Measurements from ENCODE around the gene KCNMA1.

DNA sequence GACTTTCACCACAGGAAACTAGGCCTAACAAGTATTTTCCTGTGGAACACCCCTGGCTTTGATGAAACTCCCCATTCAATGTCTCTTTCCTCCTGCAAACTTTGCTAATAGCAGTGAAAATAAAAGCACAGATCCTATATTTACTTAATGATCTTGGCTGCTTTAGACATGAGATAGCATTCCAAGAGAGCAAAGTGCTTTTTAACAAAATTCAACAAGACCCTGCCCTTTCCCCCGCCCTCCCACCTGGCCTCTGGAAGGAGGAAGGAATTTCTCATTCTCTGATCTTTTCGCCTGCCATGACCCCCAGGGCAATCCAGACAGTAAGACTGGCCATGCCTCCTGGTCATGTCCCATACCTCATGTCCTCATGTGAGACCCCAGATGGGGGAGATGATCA is 185.7 kb downstream of the KCNMA1 start:
- TF ChIP-seq, protein P1, sequence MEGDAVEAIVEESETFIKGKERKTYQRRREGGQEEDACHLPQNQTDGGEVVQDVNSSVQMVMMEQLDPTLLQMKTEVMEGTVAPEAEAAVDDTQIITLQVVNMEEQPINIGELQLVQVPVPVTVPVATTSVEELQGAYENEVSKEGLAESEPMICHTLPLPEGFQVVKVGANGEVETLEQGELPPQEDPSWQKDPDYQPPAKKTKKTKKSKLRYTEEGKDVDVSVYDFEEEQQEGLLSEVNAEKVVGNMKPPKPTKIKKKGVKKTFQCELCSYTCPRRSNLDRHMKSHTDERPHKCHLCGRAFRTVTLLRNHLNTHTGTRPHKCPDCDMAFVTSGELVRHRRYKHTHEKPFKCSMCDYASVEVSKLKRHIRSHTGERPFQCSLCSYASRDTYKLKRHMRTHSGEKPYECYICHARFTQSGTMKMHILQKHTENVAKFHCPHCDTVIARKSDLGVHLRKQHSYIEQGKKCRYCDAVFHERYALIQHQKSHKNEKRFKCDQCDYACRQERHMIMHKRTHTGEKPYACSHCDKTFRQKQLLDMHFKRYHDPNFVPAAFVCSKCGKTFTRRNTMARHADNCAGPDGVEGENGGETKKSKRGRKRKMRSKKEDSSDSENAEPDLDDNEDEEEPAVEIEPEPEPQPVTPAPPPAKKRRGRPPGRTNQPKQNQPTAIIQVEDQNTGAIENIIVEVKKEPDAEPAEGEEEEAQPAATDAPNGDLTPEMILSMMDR (IDR thresholded peaks at IDR 0.05): no peak
- TF ChIP-seq POLR2A (IDR thresholded peaks at IDR 0.05): no peak

All from vagina (tissue), 2 donors.